HepG2 (cell line): ENCODE measurements around the gene PTPN13. TPM values are rescaled to one million over a fixed set of nuclear protein-coding genes. Genes with fewer than 3 reads are reported as not detected.

Source experiments
- ATAC-seq: fragments of 200-7000 bp; cut with Tn5 transposase; 3 replicates; pipeline ENCODE4 v1.9.1; 2020; ENCODE audit warnings: mild to moderate bottlenecking, moderate library complexity
- BruUV-seq: library from RNA; stranded (reverse); fragments of 400-500 nt; replicated peaks from 2 replicates; lab custom pipeline; 2021; lab: Mats Ljungman, UMichigan
- CTCF ChIA-PET: fragments of 300-600 bp; formaldehyde crosslinking; extraction: SDS; loops from one replicate; lab custom pipeline; 2021; ENCODE audit warnings: low total read pairs, inconsistent platforms, low intra/inter-chr PET ratio; lab: Yijun Ruan, JAX
- POLR2A ChIA-PET: fragments of 350-600 bp; sonication (Branson Sonifier 250); formaldehyde crosslinking; loops from one replicate; lab custom pipeline; 2020; ENCODE audit warnings: antibody characterized with exemption, inconsistent platforms; lab: Yijun Ruan, JAX
- DNase-seq: peaks from one replicate; pipeline ENCODE4 v3.0.0-alpha.2; 2015; ENCODE audit warnings: low spot score
- FAIRE-seq: peaks from 3 replicates; lab custom pipeline; 2011; peaks lifted over from hg19 to GRCh38; lab: Jason Lieb, UNC
- H2AFZ ChIP-seq: one replicate; pipeline ENCODE4 v1.6.1; 2011; ENCODE audit warnings: low read length, inconsistent platforms
- H3K27ac ChIP-seq: fragments of 300-600 bp; 3 replicates; pipeline ENCODE4 v1.8.0; 2011; ENCODE audit warnings: mixed run types, mild to moderate bottlenecking, mixed read lengths, low read length, inconsistent platforms; ENCODE audit not compliant: insufficient read depth; ENCODE audit errors: extremely low read length
- H3K27me3 ChIP-seq, 2 experiments: fragments of 200-600 bp in 1 of 2; 2 replicates in 1 of 2; 3 replicates in 1 of 2; pipeline versions ENCODE4 v1.6.0 to v1.8.0; 2011; ENCODE audit warnings: low read length in 2 of 2, mild to moderate bottlenecking in 2 of 2, moderate library complexity in 2 of 2, inconsistent platforms in 1 of 2; ENCODE audit not compliant: insufficient read depth in 2 of 2, control insufficient read depth in 1 of 2
- H3K36me3 ChIP-seq, 2 experiments: fragments of 200-600 bp in 1 of 2; replicated peaks in 1 of 2; 2 replicates in 1 of 2; 3 replicates in 1 of 2; pipeline versions ENCODE4 v1.5.1 to v1.8.0; 2011; ENCODE audit warnings: low read length in 2 of 2, inconsistent platforms in 1 of 2; ENCODE audit not compliant: insufficient read depth in 2 of 2, control insufficient read depth in 1 of 2
- H3K4me1 ChIP-seq: 2 replicates; pipeline ENCODE4 v1.5.1; 2012; ENCODE audit warnings: low read length, inconsistent platforms; ENCODE audit not compliant: insufficient read depth
- H3K4me2 ChIP-seq: 2 replicates; pipeline ENCODE4 v1.6.0; 2011; ENCODE audit warnings: low read depth, low read length, inconsistent platforms
- H3K4me3 ChIP-seq, 3 experiments: fragments of 200-600 bp in 1 of 3; sonication (generic), shearing (Covaris generic) in 1 of 3; replicated peaks in 1 of 3; 2 replicates each; pipeline ENCODE4 v1.5.1; 2011 to 2016; ENCODE audit warnings: low read length in 3 of 3, inconsistent platforms in 2 of 3, low read depth in 2 of 3, mild to moderate bottlenecking in 2 of 3, control low read depth in 1 of 3, mixed read lengths in 1 of 3; ENCODE audit not compliant: insufficient read depth in 1 of 3
- H3K79me2 ChIP-seq: one replicate; pipeline ENCODE4 v1.6.1; 2011; ENCODE audit warnings: low read length, inconsistent platforms; ENCODE audit not compliant: insufficient read depth
- H3K9ac ChIP-seq: 2 replicates; pipeline ENCODE4 v1.6.0; 2011; ENCODE audit warnings: mild to moderate bottlenecking, low read depth, low read length, inconsistent platforms; ENCODE audit not compliant: insufficient read depth
- H3K9me3 ChIP-seq: 2 replicates; pipeline ENCODE4 v1.5.1; 2012; ENCODE audit warnings: mild to moderate bottlenecking, low read length
- H4K20me1 ChIP-seq: 2 replicates; pipeline ENCODE4 v1.6.0; 2011; ENCODE audit warnings: inconsistent platforms, mild to moderate bottlenecking, low read length, moderate library complexity; ENCODE audit not compliant: insufficient read depth
- ESRRA ChIP-seq: sonication (generic); formaldehyde crosslinking; IDR thresholded peaks from 2 replicates; pipeline ENCODE4 v1.5.1; 2020; ENCODE audit warnings: mild to moderate bottlenecking, low read depth, missing genetic modification reagents
- GABPB1 ChIP-seq: IDR thresholded peaks from 2 replicates; pipeline ENCODE4 v1.6.1; 2016; ENCODE audit warnings: mild to moderate bottlenecking, missing genetic modification reagents, moderate library complexity, missing compliant biosample characterization
- HDAC1 ChIP-seq: sonication (generic); formaldehyde crosslinking; IDR thresholded peaks from 2 replicates; pipeline ENCODE4 v1.5.1; 2020; ENCODE audit warnings: mild to moderate bottlenecking, missing genetic modification reagents
- HNRNPK ChIP-seq: fragments of 200-400 bp; formaldehyde crosslinking; IDR thresholded peaks from 2 replicates; pipeline ENCODE4 v1.6.1; 2018; ENCODE audit warnings: low read length, low read depth, moderate library complexity, mild to moderate bottlenecking; ENCODE audit not compliant: poor library complexity, severe bottlenecking
- POLR2AphosphoS2 ChIP-seq: IDR thresholded peaks from 2 replicates; pipeline ENCODE4 v1.6.1; 2011; ENCODE audit warnings: low read depth, low read length, improper control_type of control experiment
- SP140L ChIP-seq: sonication (generic); formaldehyde crosslinking; IDR thresholded peaks from 2 replicates; pipeline ENCODE4 v1.4.0; 2020; ENCODE audit warnings: missing genetic modification reagents, borderline replicate concordance
- ZNF343 ChIP-seq: sonication (generic); formaldehyde crosslinking; IDR thresholded peaks from 2 replicates; pipeline ENCODE4 v1.4.0; 2020; ENCODE audit warnings: mild to moderate bottlenecking, missing genetic modification reagents
- ZNF589 ChIP-seq: sonication (generic); formaldehyde crosslinking; conservative IDR thresholded peaks from 2 replicates; pipeline ENCODE4 v1.8.0; 2022; ENCODE audit warnings: mild to moderate bottlenecking, moderate library complexity, missing genetic modification reagents
- WGBS: methylation state at CpG from one replicate; pipeline ENCODE4 v1.1.6; 2017; ENCODE audit warnings: low lambda C conversion rate; 5-methylcytosine and 5-hydroxymethylcytosine counted together
- in situ Hi-C: cut with HindIII; loops from 2 replicates; pipeline ENCODE4 v1.10.0; 2017; ENCODE audit warnings: low pct_unique_long_range_greater_than_20kb; ENCODE audit not compliant: extremely low pct_ligation_motif_present
- intact Hi-C: fragments of 100-400 bp; cut with micrococcal nuclease; formaldehyde crosslinking; loops from one replicate; pipeline ENCODE4 v1.10.0; 2022; ENCODE audit not compliant: unreplicated experiment
- polyA plus RNA-seq, 8 experiments: library from polyadenylated mRNA; depleted of rRNA in 3 of 8; stranded (reverse) in 7 of 8; unstranded in 1 of 8; fragments of >200 nt; fragmentation: Illumina TruSeq in 4 of 8; extraction: Trizol in 4 of 8; gene quantifications; 2 replicates each; pipeline versions ENCODE4 v1.2.1 to v1.2.3, GENCODE V29; 2011 to 2016; ENCODE audit warnings: low read depth in 4 of 8, missing spikeins in 1 of 8, mixed read lengths in 1 of 8; ENCODE audit not compliant: insufficient read depth in 1 of 8
- total RNA-seq, 5 experiments: library from RNA; depleted of rRNA; stranded (reverse); fragments of >200 nt; fragmentation: Illumina TruSeq; extraction: Trizol; gene quantifications; 2 replicates each; pipeline ENCODE4 v1.2.3, GENCODE V29; 2016; ENCODE audit warnings: low read depth in 1 of 5
- TF ChIP-seq, protein P1 (sequence below): IDR thresholded peaks from 2 replicates; pipeline ENCODE4 v1.6.1; 2016; ENCODE audit warnings: mild to moderate bottlenecking

The PTPN13 gene
- total and polyA plus RNA-seq, 2 of the 13 experiments (the other 11 are each of a cell fraction or from before 2014, with no cell fraction given): not detected

DNA sequence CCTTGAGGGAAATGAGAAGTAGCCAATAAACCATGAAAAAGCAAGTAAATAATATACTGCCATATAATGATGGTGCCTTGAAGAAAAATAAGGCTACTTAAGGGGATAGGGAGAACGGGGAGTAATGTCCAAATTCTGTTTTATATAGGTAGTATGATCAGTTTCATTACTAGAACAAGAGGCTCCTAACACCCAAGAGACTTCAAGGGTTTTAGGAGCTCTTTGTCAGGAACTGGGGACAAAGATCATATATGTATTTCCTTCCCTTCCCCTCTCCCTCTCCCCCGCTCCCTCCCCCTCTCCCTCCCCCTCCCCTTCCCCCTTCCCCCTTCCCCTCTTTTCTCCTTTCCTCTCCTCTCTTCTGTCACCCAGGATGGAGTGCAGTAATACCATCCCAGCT lies 127.3 kb downstream of the PTPN13 start:
- BruUV-seq: no TSS peak
- H2AFZ ChIP-seq: no peak overlapping the region
- ChIA-PET POLR2A (no interaction called here), CTCF (no interaction called here)
- no peak for ATAC-seq
- no peaks in the 10 kb centered on the region for H3K36me3 ChIP-seq
- no peak overlapping the region for H3K4me2 ChIP-seq
- H3K27ac ChIP-seq: no peak overlapping the region
- DNase-seq: no peak
- FAIRE-seq: no peak
- TF ChIP-seq, protein P1, sequence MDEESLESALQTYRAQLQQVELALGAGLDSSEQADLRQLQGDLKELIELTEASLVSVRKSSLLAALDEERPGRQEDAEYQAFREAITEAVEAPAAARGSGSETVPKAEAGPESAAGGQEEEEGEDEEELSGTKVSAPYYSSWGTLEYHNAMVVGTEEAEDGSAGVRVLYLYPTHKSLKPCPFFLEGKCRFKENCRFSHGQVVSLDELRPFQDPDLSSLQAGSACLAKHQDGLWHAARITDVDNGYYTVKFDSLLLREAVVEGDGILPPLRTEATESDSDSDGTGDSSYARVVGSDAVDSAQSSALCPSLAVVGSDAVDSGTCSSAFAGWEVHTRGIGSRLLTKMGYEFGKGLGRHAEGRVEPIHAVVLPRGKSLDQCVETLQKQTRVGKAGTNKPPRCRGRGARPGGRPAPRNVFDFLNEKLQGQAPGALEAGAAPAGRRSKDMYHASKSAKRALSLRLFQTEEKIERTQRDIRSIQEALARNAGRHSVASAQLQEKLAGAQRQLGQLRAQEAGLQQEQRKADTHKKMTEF (CRISPR knock-in tag): no peak
- TF ChIP-seq HNRNPK: peak; percentile 88
- 4% methylated on average over 2 of the region's 2 CpGs for WGBS
- H3K27me3 ChIP-seq: no peaks in the 10 kb centered on the region
- in situ Hi-C loops (no loop called here), intact Hi-C loops (no loop called here)
- no peaks in the 10 kb centered on the region for H3K9me3 ChIP-seq
- H4K20me1 ChIP-seq: no peaks in the 10 kb centered on the region
- no peak overlapping the region for H3K9ac ChIP-seq
- H3K79me2 ChIP-seq: no peaks in the 10 kb centered on the region
- H3K4me1 ChIP-seq: 0 out of 2 replicates have a peak, but pooled peaks cover 6% of the 10 kb centered on the region
- H3K4me3 ChIP-seq: no peak overlapping the region

DNA sequence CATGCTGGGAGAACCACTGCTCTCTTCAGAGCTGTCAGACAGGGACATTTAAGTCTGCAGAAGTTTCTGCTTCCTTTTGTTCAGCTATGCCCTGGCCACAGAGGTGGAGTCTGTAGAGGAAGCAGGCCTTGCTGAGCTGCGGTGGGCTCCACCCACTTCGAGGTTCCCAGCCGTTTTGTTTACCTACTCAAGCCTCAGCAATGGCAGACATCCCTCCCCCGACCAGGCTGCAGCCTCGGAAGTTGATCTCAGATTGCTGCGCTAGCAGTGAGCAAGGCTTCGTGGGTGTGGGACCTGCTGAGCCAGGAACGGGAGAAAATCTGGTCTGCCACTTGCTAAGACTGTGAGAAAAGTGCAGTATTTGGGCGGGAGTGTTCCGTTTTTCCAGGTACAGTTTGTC lies 136.2 kb downstream of the PTPN13 start:
- Histone ChIP-seq H3K9ac (no peak overlapping the region), H3K79me2 (no peaks in the 10 kb centered on the region), H3K4me3 (peak overlapping the region in 1 of 3 experiments; percentile 39; a peak in 1 of 6 replicates), H3K9me3 (no peaks in the 10 kb centered on the region), H3K4me2 (peak overlapping the region; percentile 65), H3K27me3 (no peaks in the 10 kb centered on the region; a peak in 2 of 5 replicates), H2AFZ (peak overlapping the region; percentile 29), H3K36me3 (no peaks in the 10 kb centered on the region), H4K20me1 (no peaks in the 10 kb centered on the region), H3K4me1 (no peaks in the 10 kb centered on the region), H3K27ac (no peak overlapping the region)
- no TSS peak for BruUV-seq
- DNase-seq: peak; percentile 5
- no peak for FAIRE-seq
- peak; percentile 73 for ATAC-seq
- POLR2A ChIA-PET: no interaction called here
- CTCF ChIA-PET: no interaction called here
- in situ Hi-C loops: no loop called here
- WGBS: 0% methylated on average over 6 of the region's 10 CpGs
- no peak for TF ChIP-seq HDAC1
- no peak for TF ChIP-seq ZNF589 (CRISPR knock-in tag)
- no peak for TF ChIP-seq POLR2AphosphoS2
- TF ChIP-seq ESRRA (CRISPR knock-in tag): no peak
- no peak for TF ChIP-seq ZNF343 (CRISPR knock-in tag)
- TF ChIP-seq SP140L (CRISPR knock-in tag): no peak
- peak; percentile 31; the same call in 1 of the 2 replicates for TF ChIP-seq GABPB1 (CRISPR knock-in tag)
- intact Hi-C loops: no loop called here
